Measurements from ENCODE around the gene SON. TPM values are rescaled to one million over a fixed set of nuclear protein-coding genes. Genes with fewer than 3 reads are reported as not detected.

Gene SON, protein sequence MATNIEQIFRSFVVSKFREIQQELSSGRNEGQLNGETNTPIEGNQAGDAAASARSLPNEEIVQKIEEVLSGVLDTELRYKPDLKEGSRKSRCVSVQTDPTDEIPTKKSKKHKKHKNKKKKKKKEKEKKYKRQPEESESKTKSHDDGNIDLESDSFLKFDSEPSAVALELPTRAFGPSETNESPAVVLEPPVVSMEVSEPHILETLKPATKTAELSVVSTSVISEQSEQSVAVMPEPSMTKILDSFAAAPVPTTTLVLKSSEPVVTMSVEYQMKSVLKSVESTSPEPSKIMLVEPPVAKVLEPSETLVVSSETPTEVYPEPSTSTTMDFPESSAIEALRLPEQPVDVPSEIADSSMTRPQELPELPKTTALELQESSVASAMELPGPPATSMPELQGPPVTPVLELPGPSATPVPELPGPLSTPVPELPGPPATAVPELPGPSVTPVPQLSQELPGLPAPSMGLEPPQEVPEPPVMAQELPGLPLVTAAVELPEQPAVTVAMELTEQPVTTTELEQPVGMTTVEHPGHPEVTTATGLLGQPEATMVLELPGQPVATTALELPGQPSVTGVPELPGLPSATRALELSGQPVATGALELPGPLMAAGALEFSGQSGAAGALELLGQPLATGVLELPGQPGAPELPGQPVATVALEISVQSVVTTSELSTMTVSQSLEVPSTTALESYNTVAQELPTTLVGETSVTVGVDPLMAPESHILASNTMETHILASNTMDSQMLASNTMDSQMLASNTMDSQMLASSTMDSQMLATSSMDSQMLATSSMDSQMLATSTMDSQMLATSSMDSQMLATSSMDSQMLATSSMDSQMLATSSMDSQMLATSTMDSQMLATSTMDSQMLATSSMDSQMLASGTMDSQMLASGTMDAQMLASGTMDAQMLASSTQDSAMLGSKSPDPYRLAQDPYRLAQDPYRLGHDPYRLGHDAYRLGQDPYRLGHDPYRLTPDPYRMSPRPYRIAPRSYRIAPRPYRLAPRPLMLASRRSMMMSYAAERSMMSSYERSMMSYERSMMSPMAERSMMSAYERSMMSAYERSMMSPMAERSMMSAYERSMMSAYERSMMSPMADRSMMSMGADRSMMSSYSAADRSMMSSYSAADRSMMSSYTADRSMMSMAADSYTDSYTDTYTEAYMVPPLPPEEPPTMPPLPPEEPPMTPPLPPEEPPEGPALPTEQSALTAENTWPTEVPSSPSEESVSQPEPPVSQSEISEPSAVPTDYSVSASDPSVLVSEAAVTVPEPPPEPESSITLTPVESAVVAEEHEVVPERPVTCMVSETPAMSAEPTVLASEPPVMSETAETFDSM (N-terminal part only)
- total RNA-seq = 90.8 and 93.6 TPM in 2 replicates

GRCh38 chr21:33542640-33543504 lies at the start of gene SON:
SON (plus strand) TSS chr21:33543038; CDS start chr21:33543093, 55 bp downstream.

DNA sequence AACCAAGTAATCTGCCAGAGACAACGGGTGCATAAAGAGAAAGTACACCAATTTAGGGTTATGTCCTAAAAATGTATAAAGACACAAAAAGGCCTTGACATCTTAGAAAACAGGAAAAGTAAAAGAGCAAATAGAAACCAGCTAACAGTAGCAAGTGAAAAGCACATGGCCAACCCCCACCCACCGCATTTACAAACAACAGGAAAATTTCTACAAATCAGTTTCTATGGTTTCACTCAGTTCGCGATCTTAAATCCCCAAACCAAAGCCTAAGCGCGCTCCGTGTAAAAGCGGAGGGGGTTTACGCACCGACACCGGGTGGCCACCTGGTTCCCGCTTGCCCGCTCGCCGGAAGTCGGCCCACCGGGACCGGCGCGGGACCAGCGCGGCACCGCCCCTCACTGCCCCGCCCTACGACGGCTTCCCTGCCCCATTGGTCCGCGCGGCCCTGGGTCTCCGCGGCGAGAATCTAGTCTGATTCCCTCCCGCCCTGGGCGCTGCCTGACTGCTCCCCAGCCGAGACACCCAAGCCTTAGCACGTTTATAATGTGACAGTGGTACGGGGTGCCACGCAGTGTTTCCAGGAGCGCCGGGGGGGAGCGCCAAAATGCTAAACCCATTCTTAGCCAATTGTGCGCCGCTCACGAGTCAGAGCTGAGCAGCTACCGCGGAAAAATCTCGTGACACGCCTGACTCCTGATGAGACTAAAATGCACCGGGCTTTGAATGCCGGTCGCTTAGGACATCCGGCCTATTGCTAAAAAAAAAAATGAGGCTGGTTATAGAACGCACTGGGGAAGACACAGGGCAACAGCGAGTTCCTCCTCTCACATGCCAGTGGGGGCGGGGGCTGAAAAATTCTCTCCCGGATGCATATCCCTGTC lies 840 bp upstream of the SON start, which contains the start of gene GART:
Gene GART, minus strand, starts transcription at position 362 of the 884 bp plus-strand sequence. CDS start 2,802 bp downstream, outside the sequence.

GRCh38 chr21:33588485-33589335 lies 45.9 kb downstream of the SON start, which contains the start of gene DONSON:
DONSON (minus strand) TSS chr21:33588684; CDS start chr21:33588641, 43 bp downstream.

Other genes with a start within 250 kb of the SON start
- gene IFNAR1, start 218.1 kb upstream of the SON start, total RNA-seq = 13.2 and 17.4 TPM in 2 replicates
- 38.6 and 52.2 TPM in 2 replicates for gene IFNGR2, start 139.6 kb upstream of the SON start, total RNA-seq
- gene TMEM50B, start 63.1 kb upstream of the SON start, total RNA-seq = 15.8 and 25.1 TPM in 2 replicates
- gene DNAJC28, start 51.3 kb upstream of the SON start, total RNA-seq = 1.4 and 1.7 TPM in 2 replicates
- 21.1 and 34.7 TPM in 2 replicates for gene GART, start 921 bp upstream of the SON start, total RNA-seq
- 5.3 and 10.1 TPM in 2 replicates for gene DONSON, start 45.6 kb downstream of the SON start, total RNA-seq
- 34.9 and 41.5 TPM in 2 replicates for gene CRYZL1, start 98.7 kb downstream of the SON start, total RNA-seq
- 29.0 and 29.3 TPM in 2 replicates for gene ITSN1, start 99.5 kb downstream of the SON start, total RNA-seq

All from bronchial smooth muscle cell (primary cell).